Inflammatory macrophage (primary cell): ENCODE results near the gene MYO1D.
A peak's percentile ranks its signal among the peaks of the same experiment; 100 is the strongest.
"Not testable (repeated sequence)": the region's sequence is repeated elsewhere in the genome, so short reads cannot be mapped to it uniquely, and the experiment has no call there.

Experiments
- DNase-seq, 2 donors: peaks; one replicate each; pipeline ENCODE4 v3.0.0-alpha.2; 2020 to 2022

MYO1D gene

DNA sequence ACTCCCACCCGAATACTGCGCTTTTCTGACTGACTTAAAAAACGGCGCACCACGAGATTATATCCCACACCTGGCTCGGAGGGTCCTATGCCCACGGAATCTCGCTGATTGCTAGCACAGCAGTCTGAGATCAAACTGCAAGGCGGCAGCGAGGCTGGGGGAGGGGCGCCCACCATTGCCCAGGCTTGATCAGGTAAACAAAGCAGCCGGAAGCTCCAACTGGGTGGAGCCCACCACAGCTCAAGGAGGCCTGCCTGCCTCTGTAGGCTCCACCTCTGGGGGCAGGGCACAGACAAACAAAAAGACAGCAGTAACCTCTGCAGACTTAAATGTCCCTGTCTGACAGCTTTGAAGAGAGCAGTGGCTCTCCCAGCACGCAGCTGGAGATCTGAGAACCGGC is 10.5 kb upstream of the MYO1D start:
- DNase-seq: not testable (repeated sequence)

DNA sequence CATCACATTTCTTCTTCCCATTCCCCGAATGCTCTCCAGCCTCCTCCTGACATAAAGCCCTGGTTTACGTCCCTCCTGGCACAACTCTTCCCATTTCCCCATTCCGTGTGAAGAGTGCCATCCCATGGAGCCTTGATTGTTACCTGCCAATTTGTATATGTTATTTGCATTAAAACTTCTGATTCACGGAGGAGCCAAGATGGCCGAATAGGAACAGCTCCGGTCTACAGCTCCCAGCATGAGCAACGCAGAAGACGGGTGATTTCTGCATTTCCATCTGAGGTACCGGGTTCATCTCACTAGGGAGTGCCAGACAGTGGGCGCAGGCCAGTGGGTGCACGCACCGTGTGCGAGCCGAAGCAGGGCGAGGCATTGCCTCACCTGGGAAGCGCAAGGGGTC is 10.0 kb upstream of the MYO1D start:
- not testable (repeated sequence) for DNase-seq

DNA sequence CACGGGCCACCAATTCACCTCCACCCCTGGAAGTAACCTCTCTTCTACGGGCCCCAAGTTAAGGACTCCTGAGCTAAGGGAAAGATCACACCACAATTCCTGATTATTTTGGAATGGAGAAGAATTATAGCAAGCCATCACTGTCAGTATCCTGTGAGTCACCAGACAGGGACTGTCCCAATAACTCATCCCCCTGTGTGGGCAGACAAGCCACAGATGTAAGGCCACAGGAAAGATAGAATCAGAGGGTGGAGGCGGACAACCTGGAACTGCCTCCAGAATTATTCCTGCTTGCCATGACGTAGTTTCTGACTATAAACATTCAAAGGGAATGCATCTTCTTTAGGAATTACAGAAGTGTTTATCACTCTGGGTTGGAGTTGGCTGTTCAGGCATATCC is 5.8 kb upstream of the MYO1D start:
- peak; percentile 51 to 81 for DNase-seq

DNA sequence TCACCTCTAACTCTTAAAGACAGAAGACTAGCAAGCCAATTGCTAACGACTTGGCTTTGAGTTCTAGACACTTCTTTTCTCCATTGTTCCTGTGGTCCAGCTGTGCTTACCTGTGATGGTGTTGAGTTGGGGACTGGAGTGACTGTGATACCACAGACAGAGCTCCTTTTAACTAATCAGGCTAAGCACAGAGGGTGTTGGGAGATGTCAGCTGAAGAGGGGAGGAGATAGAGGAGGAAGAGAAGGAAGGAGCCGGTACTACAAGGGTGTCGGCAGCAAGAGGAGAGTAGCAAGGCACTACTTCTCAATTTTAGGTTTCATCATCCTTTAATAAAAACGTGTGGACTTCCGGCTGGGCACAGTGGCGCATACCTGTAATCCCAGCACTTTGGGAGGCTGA is 5.1 kb upstream of the MYO1D start:
- DNase-seq: no peak

DNA sequence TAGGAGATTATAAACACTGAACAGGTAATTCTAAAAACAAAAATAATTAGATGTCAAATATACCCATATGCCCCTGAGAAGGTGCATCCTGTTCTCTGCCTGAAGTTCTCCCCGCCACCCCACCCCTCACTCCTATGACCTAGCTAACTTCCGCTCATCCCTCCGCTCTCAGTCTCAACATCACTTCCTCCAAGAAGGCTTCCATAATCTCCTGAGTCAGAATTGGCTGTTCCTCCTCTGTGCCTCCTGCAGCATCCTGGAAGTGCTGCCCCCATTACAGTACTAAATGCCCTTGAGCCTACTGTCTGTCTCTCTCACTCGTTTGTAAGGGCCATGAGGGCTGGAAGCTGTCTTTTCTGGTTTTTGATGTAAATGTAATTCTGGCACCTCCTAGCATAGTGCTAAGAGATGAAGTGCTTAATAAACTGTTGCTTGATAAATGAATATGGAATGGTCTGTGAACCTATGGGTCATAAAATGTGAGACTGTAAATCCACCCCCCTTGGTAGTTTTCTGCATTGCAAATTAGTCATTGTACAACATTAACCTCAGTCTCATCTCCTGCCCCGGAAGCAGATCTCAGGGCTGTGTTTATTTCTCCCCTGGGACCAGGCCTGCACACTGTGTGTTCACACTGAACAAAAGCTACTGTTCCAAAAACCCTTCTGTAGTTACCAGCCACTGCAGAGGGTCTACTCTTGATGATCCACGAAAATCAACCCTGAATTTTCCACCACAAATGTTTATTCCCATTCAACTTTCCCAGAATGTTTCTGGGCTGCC is 3.9 kb upstream of the MYO1D start:
- peak; percentile 19 to 51 for DNase-seq

DNA sequence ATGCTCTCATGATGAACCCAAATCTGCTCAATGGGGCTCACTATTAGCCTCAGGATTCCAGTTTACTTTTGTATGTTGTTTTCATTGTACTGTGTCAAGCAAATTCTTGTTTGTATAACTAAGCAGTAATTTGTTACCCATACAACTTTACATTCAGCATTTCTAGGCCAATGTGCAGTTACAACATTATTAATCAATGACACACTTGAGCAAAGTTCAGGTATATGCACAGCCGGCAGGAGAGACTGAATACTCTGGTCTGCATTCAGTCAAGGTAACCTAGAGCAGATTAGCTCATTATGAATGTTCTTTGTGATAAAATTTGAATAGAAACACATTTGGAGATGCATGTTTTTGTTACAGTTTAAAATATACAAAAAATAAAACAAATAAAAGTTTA is 2.2 kb upstream of the MYO1D start:
- DNase-seq: no peak

DNA sequence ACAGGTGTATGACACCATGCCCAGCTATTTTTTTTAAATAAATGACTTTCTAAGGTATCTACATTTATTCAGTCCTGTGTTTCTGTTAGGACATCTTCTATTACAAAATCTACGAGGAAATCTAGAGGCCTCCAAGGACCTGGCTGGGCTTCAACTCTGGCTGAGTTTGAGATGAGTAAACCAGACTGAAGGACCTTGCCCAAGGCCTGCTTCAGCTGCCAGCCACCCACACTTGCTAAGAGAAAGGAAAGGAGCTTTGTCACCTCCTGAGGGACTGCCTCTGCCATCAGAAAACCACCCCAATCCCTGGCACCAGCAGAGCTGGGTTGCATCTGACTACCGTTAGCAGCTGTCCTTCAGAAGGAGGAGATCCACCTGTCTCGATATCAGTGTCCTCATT is 1.3 kb upstream of the MYO1D start:
- peak; percentile 70 to 78 for DNase-seq

DNA sequence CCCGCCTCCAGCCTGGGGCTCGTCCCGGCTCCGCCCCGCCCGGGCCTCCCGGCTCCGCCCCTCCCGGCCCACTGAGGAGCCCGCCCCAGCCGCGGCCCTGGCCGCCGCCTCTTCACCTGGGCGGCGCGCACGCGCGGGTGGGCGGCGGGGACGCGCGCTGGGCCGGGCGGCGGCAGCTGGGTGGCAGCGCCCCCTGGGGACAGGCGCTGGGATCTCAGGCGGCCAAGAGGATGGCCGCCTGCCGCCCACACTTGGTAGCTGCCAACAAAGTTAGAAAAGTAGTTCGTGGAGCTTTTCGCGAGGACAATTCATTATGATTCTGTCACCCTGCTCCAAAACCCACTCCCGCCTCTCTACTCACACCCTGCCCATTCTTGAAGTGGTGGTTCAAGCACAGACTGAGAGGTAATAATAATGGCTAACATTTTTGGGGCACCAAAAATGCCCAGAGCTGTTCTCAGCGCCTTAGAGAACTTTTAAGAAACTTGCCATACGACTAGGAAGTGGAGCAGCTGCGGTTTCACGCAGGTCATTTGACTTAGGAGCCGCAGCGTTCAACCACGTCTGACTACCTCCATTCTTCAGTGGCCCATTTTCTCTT is 340 bp upstream of the MYO1D start:
- peak; percentile 86 to 95 for DNase-seq

DNA sequence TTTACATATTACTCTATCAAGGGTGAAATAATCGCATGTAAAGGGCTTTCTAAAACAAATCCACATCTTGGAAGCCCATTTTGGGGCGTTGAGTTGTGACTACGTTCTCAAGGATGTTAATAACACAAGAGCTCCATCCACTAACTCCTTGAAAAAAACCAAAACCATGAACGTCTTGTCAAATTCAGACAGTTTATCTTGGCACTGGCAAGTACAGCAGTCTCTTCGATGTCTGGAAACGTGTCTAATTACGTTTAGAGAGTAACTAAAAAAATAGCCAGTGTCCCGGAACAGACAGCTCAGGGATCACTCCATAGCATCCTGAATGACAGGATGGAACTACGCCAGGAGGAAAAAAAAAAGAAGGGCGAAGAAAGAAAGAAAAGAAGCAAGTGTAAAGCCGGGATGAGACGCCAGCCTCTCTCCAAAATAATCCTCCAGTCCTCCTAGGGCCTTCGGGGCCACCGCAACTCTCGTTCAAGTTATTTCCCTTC is 954 bp downstream of the MYO1D start:
- no peak for DNase-seq

DNA sequence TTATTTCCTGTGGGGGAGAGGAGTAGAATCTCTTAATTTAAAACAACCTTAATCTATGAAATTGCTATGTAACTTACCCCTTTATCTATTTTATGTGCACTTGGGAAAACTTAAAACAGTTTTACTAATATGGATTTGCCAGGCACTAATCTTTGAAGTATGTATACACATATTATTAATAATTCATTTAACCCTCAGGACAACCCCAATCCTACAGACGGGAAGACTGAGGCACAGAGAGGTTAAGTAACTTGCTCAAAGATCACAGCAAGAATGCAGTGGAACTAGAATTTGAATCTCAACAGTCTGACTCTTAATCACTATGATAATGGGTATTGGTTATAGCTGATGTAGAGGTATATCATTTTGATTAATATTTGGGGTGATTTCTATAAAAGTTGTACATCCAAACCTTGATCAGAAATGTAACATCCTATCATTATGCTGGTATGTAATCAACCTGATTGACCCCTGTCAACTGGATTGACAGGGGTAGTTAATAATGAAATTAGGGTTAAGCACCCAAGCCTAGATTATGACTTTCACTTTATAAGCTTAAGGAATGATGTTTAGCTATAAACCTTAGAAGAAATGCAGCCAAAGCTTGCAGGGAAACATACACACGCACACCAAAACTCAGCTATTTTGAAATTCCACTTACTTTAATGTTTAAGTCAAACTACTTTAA is 1.6 kb downstream of the MYO1D start:
- no peak for DNase-seq

DNA sequence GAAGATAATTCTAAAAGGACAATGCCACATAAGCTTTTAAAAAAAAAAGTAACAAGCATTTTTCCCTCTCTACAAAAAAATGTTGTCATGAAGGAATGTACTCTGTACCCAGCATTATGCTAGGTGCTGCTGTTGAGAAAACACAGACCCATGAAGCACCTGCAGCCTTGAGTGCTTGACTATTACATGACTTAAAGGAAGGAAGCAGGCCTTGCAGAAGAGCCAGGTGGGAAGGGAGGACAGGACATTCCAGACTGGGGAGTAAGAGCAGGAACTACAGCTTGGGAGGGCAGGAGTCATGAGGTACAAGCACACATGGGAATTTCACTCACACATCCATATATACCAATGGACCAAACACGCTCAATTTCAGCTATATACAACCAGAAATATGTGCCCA is 3.8 kb downstream of the MYO1D start:
- DNase-seq: no peak

DNA sequence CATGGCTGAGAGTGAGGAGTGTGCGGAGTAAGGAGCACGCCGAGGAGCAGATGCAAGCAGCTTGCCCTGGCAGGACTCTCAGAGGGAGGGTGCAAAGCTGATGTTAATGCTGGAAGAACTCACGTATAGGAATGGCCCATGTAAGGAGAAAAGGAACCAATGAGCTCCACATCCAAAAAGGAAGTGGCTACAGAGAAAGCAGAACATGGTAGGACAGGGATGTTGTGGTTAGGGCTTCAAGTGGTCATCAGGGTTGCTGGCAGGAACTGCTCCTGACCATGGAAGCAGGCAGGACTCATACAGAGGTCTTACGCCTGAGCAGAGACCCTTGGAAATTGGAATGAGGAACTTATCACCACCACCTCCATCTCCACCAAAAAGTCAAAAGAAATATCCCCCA is 5.2 kb downstream of the MYO1D start:
- DNase-seq: peak; percentile 80 to 81

DNA sequence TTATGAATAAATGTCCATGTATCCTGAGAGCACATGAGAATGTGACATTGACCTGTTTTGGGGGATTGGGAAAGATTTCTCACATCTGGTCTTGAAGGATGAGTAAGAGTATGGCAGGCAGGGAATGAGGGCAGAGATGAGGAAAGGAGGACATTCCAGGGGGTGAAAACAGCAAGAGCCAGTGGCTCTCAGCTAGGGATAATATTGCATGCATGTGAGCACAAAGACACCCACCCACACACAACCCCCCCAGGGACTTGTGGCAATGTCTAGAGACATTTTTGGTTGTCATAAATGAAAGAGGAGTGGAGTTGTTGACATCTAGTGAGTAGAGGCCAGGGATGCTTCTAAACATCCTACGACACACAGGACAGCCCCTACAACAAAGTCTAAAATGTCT is 6.0 kb downstream of the MYO1D start:
- no peak for DNase-seq

DNA sequence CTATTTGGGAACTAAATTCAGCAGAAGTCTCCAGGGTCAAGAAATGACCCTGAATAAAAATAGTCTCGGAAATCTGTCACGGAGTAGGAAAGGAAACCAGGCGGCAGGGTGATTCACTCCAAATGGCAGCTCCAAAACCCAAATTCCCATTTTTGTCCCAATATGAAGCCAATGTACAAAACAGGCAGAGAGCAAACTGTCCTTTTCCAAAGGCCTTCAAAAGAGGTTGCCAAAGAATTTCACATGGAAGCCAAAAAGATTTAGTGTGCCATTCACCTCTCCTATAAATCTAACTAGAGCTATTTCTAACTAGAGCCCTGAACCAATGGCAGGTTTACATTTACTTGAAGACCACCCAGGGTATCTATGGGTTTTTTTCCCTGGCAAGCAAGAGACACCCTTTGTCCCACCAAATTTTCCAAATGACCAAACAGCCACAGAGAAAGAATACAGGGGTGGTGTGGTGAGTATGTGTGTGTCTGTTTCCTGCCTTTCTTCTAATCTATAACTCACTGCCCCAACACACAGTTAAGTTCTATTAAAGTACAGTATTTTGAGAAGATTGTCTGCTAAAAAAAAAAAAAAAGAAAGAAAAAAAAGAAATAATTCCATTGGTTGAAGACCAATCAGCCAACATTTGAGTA is 6.8 kb downstream of the MYO1D start:
- no peak for DNase-seq

DNA sequence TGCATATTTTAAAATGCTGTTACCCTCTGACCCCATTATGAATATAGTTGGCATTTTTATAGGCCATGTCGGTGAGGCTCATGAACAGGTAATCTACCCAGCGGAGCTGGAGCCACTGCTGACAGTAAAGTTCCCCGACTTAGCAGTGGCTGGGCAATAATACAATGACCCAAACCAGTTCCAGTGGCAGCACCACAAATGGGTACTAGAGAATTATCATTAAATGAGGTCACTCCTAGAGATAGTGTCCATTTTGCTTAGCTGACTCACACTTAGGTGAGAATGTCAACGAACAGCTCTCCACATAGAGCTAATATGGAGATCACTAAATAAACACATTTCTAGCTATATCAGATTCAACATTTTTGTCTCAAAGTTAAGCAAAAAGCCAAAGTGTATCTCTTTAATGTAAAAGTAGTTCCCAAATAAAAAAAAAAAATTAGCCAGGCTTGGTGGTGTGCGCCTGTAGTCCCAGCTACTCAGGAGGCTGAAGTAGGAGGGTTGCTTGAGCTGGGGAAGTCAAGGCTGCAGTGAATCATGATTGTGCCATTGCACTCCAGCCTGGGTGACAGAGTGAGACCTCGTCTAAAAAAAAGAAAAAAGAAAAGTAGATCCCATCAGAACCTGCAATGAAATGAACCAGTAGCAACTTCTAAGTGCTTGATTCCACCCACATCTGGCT is 7.4 kb downstream of the MYO1D start:
- no peak for DNase-seq

DNA sequence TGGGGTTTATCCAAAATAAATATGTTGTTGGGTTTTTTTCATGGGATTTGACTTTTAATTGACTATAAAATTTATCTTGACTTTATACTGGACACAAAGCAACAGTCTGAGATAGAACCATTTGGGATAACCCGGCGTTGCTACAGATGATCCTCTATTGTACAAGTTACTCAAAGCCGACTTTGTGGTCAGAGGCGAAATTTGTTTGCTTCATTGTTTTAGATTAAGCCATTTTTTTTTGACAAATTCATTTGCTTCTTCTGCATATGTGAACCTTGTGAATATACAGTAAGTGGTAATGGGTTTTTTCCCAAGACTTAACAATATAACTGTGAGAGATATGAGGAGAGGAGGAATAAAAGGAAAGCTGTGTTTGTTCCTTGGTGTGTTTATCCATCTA is 11.8 kb downstream of the MYO1D start:
- no peak for DNase-seq

DNA sequence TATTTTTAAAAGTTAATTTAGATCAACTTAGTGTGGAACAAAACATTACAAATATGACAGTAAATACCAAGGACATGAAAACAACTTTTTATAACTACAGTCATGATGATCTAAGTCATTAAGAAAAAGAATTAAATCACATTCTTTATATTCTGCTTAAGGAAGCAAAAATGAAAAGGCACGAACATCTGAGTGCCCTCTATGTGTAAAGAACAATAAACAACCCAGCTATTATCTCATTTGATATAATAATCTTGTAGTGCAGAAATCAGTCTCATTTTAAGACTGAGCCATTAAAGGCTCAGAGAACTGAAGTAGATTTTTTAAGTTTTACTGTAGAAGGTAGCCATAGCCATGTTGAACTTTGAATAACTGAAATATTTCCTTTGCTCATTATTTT is 13.4 kb downstream of the MYO1D start:
- DNase-seq: no peak

DNA sequence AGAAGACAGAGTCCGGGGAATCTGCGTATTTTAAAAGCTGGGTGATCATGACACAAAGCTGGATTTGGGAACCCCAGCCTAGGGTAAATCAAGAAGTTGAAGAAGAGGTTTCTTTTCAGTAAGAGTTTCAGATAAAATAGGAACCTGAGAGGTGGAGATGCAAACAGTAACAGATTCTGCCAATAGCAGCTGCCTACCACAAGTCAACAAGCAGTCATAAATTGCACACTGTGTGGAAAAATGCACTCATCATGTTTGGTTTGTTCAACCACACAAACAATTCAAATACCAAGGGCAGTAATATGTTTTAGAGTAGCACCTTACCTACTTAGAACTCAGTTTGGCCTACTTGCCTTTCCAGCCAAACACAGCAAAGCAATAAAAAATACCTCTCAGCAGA is 14.0 kb downstream of the MYO1D start:
- DNase-seq: no peak

DNA sequence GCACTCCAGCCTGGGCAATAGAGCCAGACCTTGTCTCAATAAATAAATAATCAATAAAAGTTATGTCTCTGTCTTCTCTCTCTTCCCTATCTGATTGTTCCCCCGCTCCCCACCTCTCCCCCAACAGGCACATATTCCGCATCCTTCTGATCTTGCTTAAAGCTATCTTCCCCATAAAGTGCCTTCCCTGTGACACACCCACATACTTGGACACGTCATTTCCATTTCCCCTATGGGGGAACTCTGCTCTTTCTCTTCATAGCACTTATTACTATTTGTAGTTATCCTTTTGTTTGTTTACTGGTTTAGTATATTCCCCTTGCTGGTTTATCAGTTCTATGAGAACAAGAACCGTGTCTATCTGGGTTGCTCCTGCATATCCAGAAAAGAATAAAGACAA is 14.9 kb downstream of the MYO1D start:
- DNase-seq: peak; percentile 21 to 39

DNA sequence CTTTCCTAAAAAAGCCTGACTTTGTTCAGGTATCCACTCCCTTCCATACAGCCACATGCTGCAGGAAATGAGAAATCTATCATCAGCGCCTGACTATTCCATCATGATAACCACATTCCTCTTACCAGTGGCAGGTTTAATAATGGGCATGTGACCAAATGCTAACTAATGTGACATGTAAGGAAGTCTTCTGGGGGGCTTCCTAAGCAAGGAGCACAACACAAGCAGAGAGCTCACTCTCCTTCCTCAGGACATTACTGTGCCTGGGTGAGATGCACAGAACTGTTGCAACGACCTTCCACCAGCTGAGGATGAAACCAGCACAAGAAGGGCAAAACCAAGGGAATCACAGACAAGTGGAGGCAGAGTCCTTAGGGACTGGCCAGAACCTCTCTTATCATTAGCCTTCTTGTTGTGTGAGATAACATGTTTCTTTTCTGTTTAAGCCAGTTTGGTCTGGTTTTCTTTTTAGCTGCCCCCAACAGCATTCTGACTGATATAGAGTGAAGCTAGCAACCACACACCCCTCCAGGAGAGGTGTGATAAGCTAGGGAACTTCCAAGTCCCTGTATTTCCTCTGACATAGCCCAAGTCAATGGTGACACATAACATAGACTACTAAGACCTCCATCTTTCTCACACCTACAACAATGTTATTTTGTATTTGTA is 16.9 kb downstream of the MYO1D start:
- DNase-seq: no peak

DNA sequence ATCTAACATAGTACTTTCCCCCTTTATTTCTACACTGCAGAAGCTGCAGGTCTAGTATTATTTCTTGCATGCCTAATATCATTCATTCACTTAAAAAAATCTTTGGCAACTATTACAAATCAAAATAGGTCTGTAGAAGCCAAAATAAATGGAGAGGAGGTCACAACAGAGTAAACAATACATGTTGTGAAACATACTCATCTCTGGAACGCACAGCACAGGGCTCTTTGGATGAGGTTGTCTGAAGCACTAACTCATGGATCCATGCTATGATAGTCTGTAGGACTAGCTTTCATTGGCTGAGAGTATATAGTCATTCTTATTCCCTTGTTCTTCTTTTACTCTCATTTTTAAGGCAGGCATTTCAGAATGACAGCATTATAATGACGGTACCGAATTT is 21.3 kb downstream of the MYO1D start:
- DNase-seq: no peak

DNA sequence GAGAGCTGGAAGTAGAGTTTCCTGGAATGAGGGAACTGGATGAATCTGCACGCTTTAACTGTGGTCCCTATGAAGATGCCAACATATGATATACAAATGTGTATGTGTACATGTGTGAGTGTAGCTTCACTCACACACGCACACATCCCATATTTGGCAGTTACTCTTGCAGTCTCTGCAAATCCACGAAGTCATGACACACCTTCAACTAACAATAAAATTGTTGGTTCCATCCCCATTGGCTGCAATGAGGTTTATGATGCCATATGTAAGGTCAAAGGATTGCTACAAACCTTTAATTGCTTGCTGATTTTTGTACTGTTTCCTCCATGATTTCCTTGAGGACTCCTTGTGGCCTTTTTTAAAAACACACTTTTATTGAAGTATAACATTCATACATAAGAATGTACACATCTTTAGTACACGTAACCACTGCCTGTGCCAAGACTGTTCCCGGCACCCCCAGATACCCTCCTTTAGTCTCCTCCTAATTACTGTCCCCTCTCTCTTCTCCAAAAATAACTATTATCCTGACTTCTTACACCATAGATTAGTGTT is 22.0 kb downstream of the MYO1D start:
- DNase-seq: no peak
